ENCODE measurements around the gene COL19A1. TPM values are rescaled to one million over a fixed set of nuclear protein-coding genes. Genes with fewer than 3 reads are reported as not detected.
A peak's percentile ranks its signal among the peaks of the same experiment; 100 is the strongest.

Gene COL19A1
- total and polyA plus RNA-seq, 2 experiments from 2014 or later = not detected

DNA sequence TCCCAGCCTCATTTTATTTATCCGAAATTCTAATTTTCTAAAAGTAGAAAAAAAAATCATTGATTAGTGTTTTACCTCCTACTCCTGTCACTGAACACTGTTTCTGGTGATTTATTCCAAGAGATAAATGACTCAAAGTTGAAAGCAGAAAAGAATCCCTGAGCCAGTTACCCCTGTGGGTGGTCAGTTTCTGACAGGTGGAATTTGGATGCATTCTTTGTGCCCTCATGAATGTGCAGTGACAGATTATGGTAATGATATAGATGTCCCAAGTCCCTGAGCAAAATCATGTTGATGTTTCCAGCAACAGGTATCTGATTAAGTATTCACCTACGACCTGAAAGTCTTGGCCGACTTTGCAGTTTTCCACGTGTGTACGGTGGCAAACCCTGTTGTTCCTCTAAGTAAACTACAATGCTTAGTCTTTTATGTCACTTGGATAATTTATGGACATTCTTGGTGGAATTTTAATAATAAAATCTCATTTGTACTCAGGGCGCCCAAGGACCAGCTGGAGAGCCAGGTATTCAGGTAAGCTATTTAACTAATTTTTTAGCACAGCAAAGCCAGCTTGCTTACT, 282.9 kb downstream of the COL19A1 start:
- H3K4me1 Mint-ChIP-seq = no peaks in the 10 kb centered on the region
- H3K27me3 Mint-ChIP-seq (ENCODE audit: insufficient read depth, low read depth, poor library complexity) = no peaks in the 10 kb centered on the region
- DNase-seq (ENCODE audit: low spot score) (no peak), ATAC-seq (no peak)
- Histone ChIP-seq H3K4me3 (no peak overlapping the region), H2AFZ (peak overlapping the region; percentile 59; the same call in 1 of the 2 replicates), H4K20me1 (replicated peaks; ENCODE audit: insufficient read depth) (no peaks in the 10 kb centered on the region), H3K27me3 (ENCODE audit: insufficient read depth) (no peaks in the 10 kb centered on the region), H3K4me2 (no peak overlapping the region), H3K27ac (ENCODE audit: low read depth) (no peak overlapping the region), H3K4me1 (ENCODE audit: insufficient read depth) (no peaks in the 10 kb centered on the region), H3F3A (replicated peaks; ENCODE audit: low read depth) (no peaks in the 10 kb centered on the region), H3K79me2 (replicated peaks; ENCODE audit: insufficient read depth) (no peaks in the 10 kb centered on the region), H3K9me2 (ENCODE audit: insufficient read depth) (no peaks in the 10 kb centered on the region), H3K36me3 (ENCODE audit: insufficient read depth) (no peaks in the 10 kb centered on the region)
- TF ChIP-seq, protein P1, sequence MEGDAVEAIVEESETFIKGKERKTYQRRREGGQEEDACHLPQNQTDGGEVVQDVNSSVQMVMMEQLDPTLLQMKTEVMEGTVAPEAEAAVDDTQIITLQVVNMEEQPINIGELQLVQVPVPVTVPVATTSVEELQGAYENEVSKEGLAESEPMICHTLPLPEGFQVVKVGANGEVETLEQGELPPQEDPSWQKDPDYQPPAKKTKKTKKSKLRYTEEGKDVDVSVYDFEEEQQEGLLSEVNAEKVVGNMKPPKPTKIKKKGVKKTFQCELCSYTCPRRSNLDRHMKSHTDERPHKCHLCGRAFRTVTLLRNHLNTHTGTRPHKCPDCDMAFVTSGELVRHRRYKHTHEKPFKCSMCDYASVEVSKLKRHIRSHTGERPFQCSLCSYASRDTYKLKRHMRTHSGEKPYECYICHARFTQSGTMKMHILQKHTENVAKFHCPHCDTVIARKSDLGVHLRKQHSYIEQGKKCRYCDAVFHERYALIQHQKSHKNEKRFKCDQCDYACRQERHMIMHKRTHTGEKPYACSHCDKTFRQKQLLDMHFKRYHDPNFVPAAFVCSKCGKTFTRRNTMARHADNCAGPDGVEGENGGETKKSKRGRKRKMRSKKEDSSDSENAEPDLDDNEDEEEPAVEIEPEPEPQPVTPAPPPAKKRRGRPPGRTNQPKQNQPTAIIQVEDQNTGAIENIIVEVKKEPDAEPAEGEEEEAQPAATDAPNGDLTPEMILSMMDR (conservative IDR thresholded peaks at IDR 0.05; ENCODE audit: low read depth in 2 of 2) = no peak
- TF ChIP-seq NANOG (IDR thresholded peaks at IDR 0.05; ENCODE audit: borderline replicate concordance) = no peak
- TF ChIP-seq POLR2AphosphoS5 (IDR thresholded peaks at IDR 0.05; ENCODE audit: low read depth) = no peak
- no peak for TF ChIP-seq CREB1 (CRISPR knock-in tag; IDR thresholded peaks at IDR 0.05; ENCODE audit: low read depth)
- no peak for TF ChIP-seq EZH2phosphoT487 (IDR thresholded peaks at IDR 0.05; ENCODE audit: unreplicated experiment)
- no peak overlapping the region for H3K4me3 Mint-ChIP-seq
- no peaks in the 10 kb centered on the region for H3K9me3 Mint-ChIP-seq
- no peaks in the 10 kb centered on the region for H3K36me3 Mint-ChIP-seq (ENCODE audit: low read depth)
- H3K27ac Mint-ChIP-seq = no peak overlapping the region

DNA sequence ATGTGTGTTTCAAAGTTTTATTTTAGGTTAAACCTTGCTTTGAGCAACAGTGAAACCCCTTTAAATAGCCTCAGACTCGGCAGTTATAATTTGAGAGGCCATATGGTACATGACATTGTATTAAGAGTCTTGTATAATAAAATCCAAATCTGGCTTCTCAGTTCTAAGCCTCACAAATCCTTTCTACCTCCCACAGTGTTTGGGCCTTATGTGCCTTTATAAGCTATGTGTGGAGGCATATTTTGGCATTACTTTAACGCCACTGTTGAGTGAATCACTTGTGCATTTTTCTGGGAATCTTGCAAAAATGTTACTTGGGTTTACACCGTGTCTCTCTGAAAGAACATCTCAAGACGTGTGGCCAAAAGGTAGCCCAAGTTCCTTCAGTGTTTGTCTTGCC, 284.2 kb downstream of the COL19A1 start:
- H3K4me2 ChIP-seq = no peak overlapping the region
- H4K20me1 ChIP-seq (replicated peaks; ENCODE audit: insufficient read depth) = no peaks in the 10 kb centered on the region
- H3K36me3 Mint-ChIP-seq (ENCODE audit: low read depth) = no peaks in the 10 kb centered on the region
- H3K4me1 ChIP-seq (ENCODE audit: insufficient read depth) = no peaks in the 10 kb centered on the region
- H3K79me2 ChIP-seq (replicated peaks; ENCODE audit: insufficient read depth) = no peaks in the 10 kb centered on the region
- H3K4me3 Mint-ChIP-seq = no peak overlapping the region
- no peak overlapping the region for H3K27ac Mint-ChIP-seq
- H3K36me3 ChIP-seq (ENCODE audit: insufficient read depth) = no peaks in the 10 kb centered on the region
- no peak overlapping the region for H3K4me3 ChIP-seq
- H3K27ac ChIP-seq (ENCODE audit: low read depth) = no peak overlapping the region
- no peaks in the 10 kb centered on the region for H3F3A ChIP-seq (replicated peaks; ENCODE audit: low read depth)
- no peaks in the 10 kb centered on the region for H3K27me3 Mint-ChIP-seq (ENCODE audit: insufficient read depth, low read depth, poor library complexity)
- no peak for DNase-seq (ENCODE audit: low spot score)
- H2AFZ ChIP-seq = peak overlapping the region; percentile 44; the same call in 1 of the 2 replicates
- no peaks in the 10 kb centered on the region for H3K9me3 Mint-ChIP-seq
- no peaks in the 10 kb centered on the region for H3K4me1 Mint-ChIP-seq
- H3K27me3 ChIP-seq (ENCODE audit: insufficient read depth) = no peaks in the 10 kb centered on the region
- no peaks in the 10 kb centered on the region for H3K9me2 ChIP-seq (ENCODE audit: insufficient read depth)
- TF ChIP-seq, protein P1 (conservative IDR thresholded peaks at IDR 0.05; ENCODE audit: low read depth in 2 of 2) = no peak
- TF ChIP-seq, protein P2, sequence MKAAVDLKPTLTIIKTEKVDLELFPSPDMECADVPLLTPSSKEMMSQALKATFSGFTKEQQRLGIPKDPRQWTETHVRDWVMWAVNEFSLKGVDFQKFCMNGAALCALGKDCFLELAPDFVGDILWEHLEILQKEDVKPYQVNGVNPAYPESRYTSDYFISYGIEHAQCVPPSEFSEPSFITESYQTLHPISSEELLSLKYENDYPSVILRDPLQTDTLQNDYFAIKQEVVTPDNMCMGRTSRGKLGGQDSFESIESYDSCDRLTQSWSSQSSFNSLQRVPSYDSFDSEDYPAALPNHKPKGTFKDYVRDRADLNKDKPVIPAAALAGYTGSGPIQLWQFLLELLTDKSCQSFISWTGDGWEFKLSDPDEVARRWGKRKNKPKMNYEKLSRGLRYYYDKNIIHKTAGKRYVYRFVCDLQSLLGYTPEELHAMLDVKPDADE (IDR thresholded peaks at IDR 0.05) = no peak
- TF ChIP-seq NANOG (IDR thresholded peaks at IDR 0.05; ENCODE audit: borderline replicate concordance) = no peak
- TF ChIP-seq, protein P3, sequence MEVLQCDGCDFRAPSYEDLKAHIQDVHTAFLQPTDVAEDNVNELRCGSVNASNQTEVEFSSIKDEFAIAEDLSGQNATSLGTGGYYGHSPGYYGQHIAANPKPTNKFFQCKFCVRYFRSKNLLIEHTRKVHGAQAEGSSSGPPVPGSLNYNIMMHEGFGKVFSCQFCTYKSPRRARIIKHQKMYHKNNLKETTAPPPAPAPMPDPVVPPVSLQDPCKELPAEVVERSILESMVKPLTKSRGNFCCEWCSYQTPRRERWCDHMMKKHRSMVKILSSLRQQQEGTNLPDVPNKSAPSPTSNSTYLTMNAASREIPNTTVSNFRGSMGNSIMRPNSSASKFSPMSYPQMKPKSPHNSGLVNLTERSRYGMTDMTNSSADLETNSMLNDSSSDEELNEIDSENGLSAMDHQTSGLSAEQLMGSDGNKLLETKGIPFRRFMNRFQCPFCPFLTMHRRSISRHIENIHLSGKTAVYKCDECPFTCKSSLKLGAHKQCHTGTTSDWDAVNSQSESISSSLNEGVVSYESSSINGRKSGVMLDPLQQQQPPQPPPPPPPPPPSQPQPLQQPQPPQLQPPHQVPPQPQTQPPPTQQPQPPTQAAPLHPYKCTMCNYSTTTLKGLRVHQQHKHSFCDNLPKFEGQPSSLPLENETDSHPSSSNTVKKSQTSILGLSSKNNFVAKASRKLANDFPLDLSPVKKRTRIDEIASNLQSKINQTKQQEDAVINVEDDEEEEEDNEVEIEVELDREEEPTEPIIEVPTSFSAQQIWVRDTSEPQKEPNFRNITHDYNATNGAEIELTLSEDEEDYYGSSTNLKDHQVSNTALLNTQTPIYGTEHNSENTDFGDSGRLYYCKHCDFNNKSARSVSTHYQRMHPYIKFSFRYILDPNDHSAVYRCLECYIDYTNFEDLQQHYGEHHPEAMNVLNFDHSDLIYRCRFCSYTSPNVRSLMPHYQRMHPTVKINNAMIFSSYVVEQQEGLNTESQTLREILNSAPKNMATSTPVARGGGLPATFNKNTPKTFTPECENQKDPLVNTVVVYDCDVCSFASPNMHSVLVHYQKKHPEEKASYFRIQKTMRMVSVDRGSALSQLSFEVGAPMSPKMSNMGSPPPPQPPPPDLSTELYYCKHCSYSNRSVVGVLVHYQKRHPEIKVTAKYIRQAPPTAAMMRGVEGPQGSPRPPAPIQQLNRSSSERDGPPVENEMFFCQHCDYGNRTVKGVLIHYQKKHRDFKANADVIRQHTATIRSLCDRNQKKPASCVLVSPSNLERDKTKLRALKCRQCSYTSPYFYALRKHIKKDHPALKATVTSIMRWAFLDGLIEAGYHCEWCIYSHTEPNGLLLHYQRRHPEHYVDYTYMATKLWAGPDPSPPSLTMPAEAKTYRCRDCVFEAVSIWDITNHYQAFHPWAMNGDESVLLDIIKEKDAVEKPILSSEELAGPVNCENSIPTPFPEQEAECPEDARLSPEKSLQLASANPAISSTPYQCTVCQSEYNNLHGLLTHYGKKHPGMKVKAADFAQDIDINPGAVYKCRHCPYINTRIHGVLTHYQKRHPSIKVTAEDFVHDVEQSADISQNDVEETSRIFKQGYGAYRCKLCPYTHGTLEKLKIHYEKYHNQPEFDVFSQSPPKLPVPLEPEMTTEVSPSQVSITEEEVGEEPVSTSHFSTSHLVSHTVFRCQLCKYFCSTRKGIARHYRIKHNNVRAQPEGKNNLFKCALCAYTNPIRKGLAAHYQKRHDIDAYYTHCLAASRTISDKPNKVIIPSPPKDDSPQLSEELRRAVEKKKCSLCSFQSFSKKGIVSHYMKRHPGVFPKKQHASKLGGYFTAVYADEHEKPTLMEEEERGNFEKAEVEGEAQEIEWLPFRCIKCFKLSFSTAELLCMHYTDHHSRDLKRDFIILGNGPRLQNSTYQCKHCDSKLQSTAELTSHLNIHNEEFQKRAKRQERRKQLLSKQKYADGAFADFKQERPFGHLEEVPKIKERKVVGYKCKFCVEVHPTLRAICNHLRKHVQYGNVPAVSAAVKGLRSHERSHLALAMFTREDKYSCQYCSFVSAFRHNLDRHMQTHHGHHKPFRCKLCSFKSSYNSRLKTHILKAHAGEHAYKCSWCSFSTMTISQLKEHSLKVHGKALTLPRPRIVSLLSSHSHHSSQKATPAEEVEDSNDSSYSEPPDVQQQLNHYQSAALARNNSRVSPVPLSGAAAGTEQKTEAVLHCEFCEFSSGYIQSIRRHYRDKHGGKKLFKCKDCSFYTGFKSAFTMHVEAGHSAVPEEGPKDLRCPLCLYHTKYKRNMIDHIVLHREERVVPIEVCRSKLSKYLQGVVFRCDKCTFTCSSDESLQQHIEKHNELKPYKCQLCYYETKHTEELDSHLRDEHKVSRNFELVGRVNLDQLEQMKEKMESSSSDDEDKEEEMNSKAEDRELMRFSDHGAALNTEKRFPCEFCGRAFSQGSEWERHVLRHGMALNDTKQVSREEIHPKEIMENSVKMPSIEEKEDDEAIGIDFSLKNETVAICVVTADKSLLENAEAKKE (CRISPR knock-in tag; IDR thresholded peaks at IDR 0.05) = no peak
- no peak for TF ChIP-seq ZNF331 (CRISPR knock-in tag; IDR thresholded peaks at IDR 0.05; ENCODE audit: low read depth)
- ATAC-seq = no peak

All from GM23338 (cell line).